Measurements from ENCODE around the gene SLC39A11.

DNA sequence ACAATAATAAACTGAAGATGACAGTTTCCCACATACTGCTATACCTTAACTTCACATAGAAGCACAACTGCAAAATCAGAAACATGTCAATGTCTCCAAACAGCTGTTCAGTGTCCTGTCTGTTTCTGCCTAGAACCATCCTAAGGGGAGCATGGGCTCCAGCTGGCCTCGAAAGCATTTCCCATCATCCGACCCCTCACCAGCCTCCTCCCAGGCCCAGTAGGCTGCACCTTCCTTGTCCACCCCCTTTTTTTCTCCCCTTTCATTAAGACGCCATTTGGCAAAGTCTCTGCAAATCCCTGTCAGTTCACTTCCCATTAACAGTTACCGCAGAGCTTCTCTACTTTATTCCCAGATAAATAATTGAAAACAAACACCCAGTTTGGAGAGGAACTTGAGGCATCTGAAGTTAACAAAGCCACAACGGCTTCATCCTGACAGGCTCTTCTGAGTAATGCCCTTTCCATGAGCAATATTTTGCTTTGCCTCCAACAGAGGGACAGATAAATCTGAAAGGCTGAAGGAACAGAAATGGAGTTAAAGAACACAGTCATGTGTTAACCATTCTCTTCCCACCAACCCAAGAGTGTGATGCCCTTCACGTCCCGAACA is 65.3 kb downstream of the SLC39A11 start:
- no peak for TF ChIP-seq EP300 (IDR thresholded peaks at IDR 0.05)
- TF ChIP-seq, protein P1, sequence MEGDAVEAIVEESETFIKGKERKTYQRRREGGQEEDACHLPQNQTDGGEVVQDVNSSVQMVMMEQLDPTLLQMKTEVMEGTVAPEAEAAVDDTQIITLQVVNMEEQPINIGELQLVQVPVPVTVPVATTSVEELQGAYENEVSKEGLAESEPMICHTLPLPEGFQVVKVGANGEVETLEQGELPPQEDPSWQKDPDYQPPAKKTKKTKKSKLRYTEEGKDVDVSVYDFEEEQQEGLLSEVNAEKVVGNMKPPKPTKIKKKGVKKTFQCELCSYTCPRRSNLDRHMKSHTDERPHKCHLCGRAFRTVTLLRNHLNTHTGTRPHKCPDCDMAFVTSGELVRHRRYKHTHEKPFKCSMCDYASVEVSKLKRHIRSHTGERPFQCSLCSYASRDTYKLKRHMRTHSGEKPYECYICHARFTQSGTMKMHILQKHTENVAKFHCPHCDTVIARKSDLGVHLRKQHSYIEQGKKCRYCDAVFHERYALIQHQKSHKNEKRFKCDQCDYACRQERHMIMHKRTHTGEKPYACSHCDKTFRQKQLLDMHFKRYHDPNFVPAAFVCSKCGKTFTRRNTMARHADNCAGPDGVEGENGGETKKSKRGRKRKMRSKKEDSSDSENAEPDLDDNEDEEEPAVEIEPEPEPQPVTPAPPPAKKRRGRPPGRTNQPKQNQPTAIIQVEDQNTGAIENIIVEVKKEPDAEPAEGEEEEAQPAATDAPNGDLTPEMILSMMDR (IDR thresholded peaks at IDR 0.05): no peak
- no peak for TF ChIP-seq POLR2A (IDR thresholded peaks at IDR 0.05)
- TF ChIP-seq POLR2AphosphoS5 (IDR thresholded peaks at IDR 0.05): no peak

Measured in upper lobe of left lung (tissue), 4 donors.